Right renal cortex interstitium (tissue), 3 donors: ENCODE results near the gene CFAP92. TPM values are rescaled to one million over a fixed set of nuclear protein-coding genes. Genes with fewer than 3 reads are reported as not detected.

Experiments
- DNase-seq, 3 donors: peaks; one replicate each; pipeline ENCODE4 v3.0.0-alpha.2; 2013; ENCODE audit warnings: low read depth in 3 of 3, low spot score in 2 of 3
- polyA plus RNA-seq, 3 donors: library from polyadenylated mRNA; unstranded; fragments of 120-200 nt; gene quantifications; one replicate each; pipeline ENCODE4 v1.2.1, GENCODE V29; 2013; ENCODE audit not compliant: insufficient read length in 3 of 3

Gene CFAP92
- polyA plus RNA-seq, 3 donors: 1.1 to 1.8 (median 1.2) TPM

DNA sequence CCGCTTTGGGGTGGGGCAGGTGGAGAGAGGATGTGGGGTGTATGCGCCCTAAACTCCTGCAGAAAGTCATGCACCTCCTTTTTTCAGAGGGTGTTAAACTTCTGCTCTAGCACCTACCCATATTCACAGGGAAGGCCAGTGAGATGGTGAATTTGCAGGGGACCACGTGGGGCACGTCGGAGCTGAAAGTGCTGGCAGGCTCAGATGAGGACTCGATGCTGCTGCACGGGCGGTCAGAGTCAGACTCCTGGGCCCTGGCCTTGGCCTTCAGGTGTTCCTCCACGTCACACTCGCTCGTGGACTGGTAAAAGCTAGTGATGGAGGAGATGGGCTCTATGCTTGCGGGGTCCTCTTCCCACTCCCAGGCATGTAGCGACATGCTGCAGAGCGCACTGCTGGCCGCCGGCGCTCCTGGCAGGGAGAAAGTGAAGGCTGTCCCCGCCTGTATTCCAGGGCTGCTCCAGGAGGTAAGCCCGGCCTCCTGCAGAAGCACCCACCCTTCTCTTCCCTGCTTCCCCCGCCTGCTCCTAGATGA lies 883 bp downstream of the CFAP92 start:
- DNase-seq: no peak

DNA sequence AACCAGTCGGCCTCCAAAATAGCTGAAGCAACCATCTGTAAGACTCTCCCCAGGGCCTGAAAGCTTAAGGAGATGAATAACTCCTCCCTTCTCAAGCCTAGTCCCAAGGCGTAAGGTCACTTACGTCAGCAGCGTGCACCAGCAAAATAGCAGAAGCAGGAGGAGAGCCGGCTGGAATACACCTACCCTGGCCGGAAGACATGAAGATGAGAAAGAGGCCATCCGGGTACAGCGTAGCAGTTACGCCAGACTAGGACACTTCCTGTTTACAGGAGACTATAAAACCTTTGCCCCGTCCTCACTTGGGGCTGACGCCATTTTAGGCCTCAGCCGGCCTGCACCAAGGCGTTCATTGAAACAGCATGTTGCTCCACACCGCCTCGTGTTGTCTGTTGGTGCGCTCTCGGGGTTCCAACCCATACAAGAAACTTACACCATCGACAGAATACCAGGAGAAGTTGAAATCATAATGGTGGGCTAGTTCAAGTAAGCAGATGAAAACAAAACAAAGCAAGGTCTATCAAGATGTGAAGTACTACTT lies 2.5 kb downstream of the CFAP92 start:
- DNase-seq: no peak

DNA sequence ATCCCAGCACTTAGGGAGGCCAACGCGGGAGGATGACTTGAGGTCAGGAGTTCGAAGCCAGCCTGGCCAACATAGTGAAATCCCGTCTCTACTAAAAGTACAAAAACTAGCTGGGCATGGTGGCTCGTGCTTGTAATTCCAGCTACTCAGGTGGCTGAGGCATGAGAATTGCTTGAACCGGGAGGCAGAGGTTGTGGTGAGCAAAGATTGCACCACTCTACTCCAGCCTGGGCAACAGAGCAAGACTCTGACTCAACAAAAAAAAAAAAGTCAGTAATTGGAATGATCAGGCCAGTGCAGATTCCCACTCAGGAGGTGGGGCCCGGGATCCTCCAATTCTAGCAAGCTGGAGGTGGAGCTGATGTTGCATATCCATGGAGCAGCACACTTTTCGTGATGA lies 5.6 kb downstream of the CFAP92 start:
- DNase-seq: no peak

- no peak for DNase-seq
These were observed 6.4 kb downstream of the CFAP92 start for GRCh38 chr3:128987302-128988100.

- DNase-seq: no peak
These were observed 9.3 kb downstream of the CFAP92 start for GRCh38 chr3:128984596-128984995.

GRCh38 chr3:128983293-128984069 lies 10.4 kb downstream of the CFAP92 start:
- DNase-seq: no peak

DNA sequence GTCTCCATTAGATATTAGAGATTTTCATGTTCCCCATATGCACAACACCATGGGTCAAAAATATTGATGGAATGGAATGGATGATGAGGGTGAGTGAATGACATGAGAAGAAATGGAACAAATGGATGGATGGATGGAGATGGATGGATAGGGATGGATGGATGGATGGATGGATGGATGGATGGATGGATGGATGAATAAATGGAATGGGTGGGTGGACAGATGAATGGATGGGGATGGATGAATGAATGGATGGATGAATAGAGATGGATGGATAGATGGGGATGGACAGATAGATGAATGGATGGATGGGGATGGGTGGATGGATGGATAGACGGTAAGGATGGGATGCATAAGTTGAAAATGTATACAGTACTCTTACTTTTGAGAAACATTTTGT lies 18.6 kb downstream of the CFAP92 start:
- DNase-seq: no peak

GRCh38 chr3:128973988-128974564 lies 19.8 kb downstream of the CFAP92 start:
- no peak for DNase-seq

DNA sequence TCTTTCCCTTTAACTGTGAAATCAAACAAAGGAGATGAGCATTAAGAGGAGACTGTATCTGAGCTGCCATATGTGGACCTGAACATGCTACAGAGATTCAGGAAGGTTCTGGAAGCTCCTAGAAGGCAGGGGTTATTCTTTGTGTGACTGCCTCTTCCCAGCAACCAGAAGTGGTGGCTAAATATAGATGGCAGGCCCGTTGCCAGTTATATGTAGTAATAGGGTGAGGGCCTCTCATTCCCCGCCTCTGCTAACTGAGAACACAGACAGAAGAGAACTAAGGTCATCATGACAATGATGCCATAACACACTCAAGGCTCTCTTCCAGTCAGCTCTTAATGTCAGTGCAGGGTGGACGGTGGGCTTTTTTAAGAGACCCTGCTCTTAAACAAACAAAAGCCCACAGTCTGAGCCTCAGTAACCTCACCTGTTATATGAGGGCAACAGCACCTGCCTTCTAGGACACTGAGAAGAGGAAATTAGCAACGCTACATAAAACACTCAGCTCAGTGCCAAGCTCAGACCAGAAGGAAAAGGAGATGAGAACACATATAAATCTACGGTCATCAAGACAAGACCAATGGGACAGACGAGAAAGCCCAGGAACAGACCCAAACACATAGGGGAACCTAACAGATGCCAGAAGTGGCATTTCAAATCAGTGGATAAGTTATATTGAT lies 22.3 kb downstream of the CFAP92 start:
- DNase-seq: peak in 1 of 3 donors; percentile 13

DNA sequence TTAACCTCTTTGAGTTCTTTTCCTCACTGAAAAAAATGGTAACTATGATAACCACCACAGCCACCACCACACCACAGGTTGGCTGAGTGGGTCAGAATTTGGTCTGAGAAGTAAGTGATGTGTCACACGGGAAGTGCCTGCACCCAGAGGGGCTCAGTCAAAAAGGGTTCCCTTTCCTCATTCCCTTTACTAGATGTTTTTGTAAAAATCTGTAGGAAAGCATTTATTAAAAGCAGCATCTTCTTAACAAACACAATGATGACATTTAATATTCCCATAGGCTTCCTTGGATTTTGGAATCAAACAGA lies 23.2 kb downstream of the CFAP92 start:
- no peak for DNase-seq

- peak in 1 of 3 donors; percentile 8 for DNase-seq
These were observed 23.7 kb downstream of the CFAP92 start for GRCh38 chr3:128969993-128970739.

- DNase-seq: no peak
These were observed 26.0 kb downstream of the CFAP92 start for GRCh38 chr3:128967748-128968355.

- DNase-seq: no peak
These were observed 28.1 kb downstream of the CFAP92 start for GRCh38 chr3:128965818-128966217.

GRCh38 chr3:128965280-128965679 lies 28.6 kb downstream of the CFAP92 start:
- no peak for DNase-seq

- DNase-seq: no peak
These were observed 37.4 kb downstream of the CFAP92 start for GRCh38 chr3:128956440-128956839.

DNA sequence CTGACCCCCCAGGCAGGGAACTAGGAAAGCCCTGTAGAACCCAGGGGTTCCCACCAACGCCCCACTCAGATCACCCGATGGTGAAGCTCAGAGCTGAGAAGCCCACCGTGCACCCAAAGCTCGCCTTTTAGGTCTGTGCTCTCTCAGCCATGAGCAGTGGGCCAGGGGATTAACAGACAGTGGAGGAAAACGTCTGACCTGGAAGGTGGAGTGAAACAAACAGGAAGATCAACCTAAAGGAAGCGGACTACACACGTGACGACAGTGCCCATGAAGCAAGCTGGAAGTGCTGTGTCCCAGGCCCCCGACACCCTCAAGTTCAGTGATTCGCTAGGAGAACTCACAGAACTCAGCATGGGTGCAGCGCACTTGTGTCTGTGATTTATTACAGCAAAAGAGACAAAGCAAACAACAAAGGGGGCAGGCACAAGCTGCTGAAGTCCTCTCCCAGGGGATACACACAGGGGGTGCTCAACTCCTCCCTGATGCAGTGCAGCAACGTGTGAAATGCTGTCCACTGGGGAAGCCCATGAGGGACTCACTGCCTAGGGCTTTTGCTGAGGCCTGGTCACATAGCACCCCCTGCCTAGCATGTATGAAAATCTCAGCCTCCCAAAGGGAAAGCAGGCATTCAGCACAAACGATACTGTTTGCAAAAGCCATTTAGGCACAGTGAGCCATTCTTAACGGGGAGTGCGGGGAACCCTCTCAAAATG lies 43.5 kb downstream of the CFAP92 start:
- no peak for DNase-seq

- no peak for DNase-seq
These were observed 44.7 kb downstream of the CFAP92 start for GRCh38 chr3:128949158-128949557.

DNA sequence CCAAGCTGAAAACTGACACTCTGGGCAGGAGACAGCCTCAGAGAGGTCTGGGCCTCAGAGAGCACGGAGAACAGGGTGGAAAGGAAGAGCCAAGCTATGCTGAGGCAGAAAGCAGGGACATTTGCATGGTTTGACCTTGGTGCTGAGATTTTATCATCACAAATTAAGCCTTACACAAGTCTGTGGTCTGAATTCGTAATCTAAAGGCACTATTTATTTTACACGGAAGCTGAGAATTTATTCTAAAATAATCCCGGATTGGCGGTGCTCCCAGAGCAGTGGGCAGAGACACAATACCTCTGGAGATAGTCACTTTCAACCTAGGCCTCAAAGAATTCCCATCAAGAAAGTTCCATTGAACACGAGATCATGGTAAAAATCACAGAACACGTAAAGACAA lies 47.5 kb downstream of the CFAP92 start:
- no peak for DNase-seq

GRCh38 chr3:128945878-128946175 lies 48.0 kb downstream of the CFAP92 start:
- no peak for DNase-seq
